CD4-positive, alpha-beta memory T cell (primary cell): Measurements from ENCODE around the gene SPATA12. TPM values are rescaled to one million over a fixed set of nuclear protein-coding genes. Genes with fewer than 3 reads are reported as not detected.

Experiments
- CTCF ChIA-PET: fragments of 350-600 bp; sonication (Branson Sonifier 250); formaldehyde crosslinking; loops from one replicate; lab custom pipeline; 2021; ENCODE audit warnings: inconsistent platforms; ENCODE audit not compliant: partially characterized antibody; lab: Charles Lee
- POLR2A ChIA-PET: fragments of 350-600 bp; sonication (Branson Sonifier 250); formaldehyde crosslinking; loops from one replicate; lab custom pipeline; 2021; ENCODE audit not compliant: partially characterized antibody; lab: Charles Lee
- DNase-seq, 5 donors: peaks; one replicate each; pipeline versions ENCODE4 v3.0.0 to v3.0.0-alpha.2; 2020 to 2022; ENCODE audit warnings: mixed read lengths in 1 of 5
- H3K27ac ChIP-seq: one replicate; pipeline ENCODE4 v1.7.0; 2013; ENCODE audit warnings: low read depth, low read length
- H3K27me3 ChIP-seq: 2 replicates; pipeline ENCODE4 v1.7.0; 2013; ENCODE audit warnings: mild to moderate bottlenecking, low read length, moderate library complexity; ENCODE audit not compliant: insufficient read depth
- H3K36me3 ChIP-seq: 2 replicates; pipeline ENCODE4 v1.7.0; 2013; ENCODE audit warnings: mild to moderate bottlenecking, low read length, moderate library complexity; ENCODE audit not compliant: insufficient read depth
- H3K4me1 ChIP-seq: 2 replicates; pipeline ENCODE4 v1.7.0; 2013; ENCODE audit warnings: mild to moderate bottlenecking, low read length, moderate library complexity; ENCODE audit not compliant: insufficient read depth
- H3K4me3 ChIP-seq, 2 donors: one replicate each; pipeline ENCODE4 v1.7.0; 2013; ENCODE audit warnings: low read length in 2 of 2, mild to moderate bottlenecking in 1 of 2
- H3K9me3 ChIP-seq, 2 donors: one replicate each; pipeline ENCODE4 v1.7.0; 2013; ENCODE audit warnings: low read length in 2 of 2, control low read depth in 1 of 2; ENCODE audit not compliant: control insufficient read depth in 1 of 2
- H3K27ac Mint-ChIP-seq, 7 donors: one replicate each; pipeline ENCODE4 v1.8.0; 2020 to 2021; ENCODE audit warnings: mixed read lengths in 7 of 7, mild to moderate bottlenecking in 6 of 7, inconsistent platforms in 3 of 7, moderate library complexity in 3 of 7
- H3K27me3 Mint-ChIP-seq, 2 donors: one replicate each; pipeline ENCODE4 v1.8.0; 2020 to 2021; ENCODE audit warnings: mixed read lengths in 2 of 2
- H3K36me3 Mint-ChIP-seq, 2 donors: one replicate each; pipeline ENCODE4 v1.8.0; 2020 to 2021; ENCODE audit warnings: mixed read lengths in 2 of 2, inconsistent platforms in 1 of 2, mild to moderate bottlenecking in 1 of 2
- H3K4me1 Mint-ChIP-seq, 4 donors: one replicate each; pipeline ENCODE4 v1.8.0; 2020 to 2021; ENCODE audit warnings: mixed read lengths in 4 of 4, mild to moderate bottlenecking in 1 of 4
- H3K4me3 Mint-ChIP-seq, 8 donors: one replicate each; pipeline ENCODE4 v1.8.0; 2020 to 2021; ENCODE audit warnings: mixed read lengths in 8 of 8, mild to moderate bottlenecking in 7 of 8, moderate library complexity in 6 of 8, inconsistent platforms in 3 of 8
- H3K9me3 Mint-ChIP-seq, 8 donors: one replicate each; pipeline ENCODE4 v1.8.0; 2020 to 2021; ENCODE audit warnings: mixed read lengths in 8 of 8, mild to moderate bottlenecking in 5 of 8, inconsistent platforms in 3 of 8, moderate library complexity in 1 of 8
- intact Hi-C: fragments of 100-400 bp; cut with micrococcal nuclease; formaldehyde crosslinking; loops from one replicate; pipeline ENCODE4 v1.15.1; 2023
- polyA plus RNA-seq, 2 donors: library from polyadenylated mRNA; unstranded; fragments of 300-500 nt; fragmentation: Illumina TruSeq; gene quantifications; one replicate each; pipeline ENCODE4 v1.2.3, GENCODE V29; 2021
- total RNA-seq, 2 experiments: library from RNA; stranded (reverse); gene quantifications; one replicate each; pipeline ENCODE4 v1.2.3, GENCODE V29; 2021

Gene SPATA12
- total and polyA plus RNA-seq, 4 experiments from 2014 or later: not detected

GRCh38 chr3:57052662-57053061 is 7.8 kb upstream of the SPATA12 start:
- POLR2A ChIA-PET: no interaction called here
- Mint-ChIP-seq H3K27me3 (peaks cover 9 to 26% of the 10 kb centered on the region in 2 donors), H3K9me3 (no peaks in the 10 kb centered on the region), H3K4me3 (no peak overlapping the region), H3K4me1 (no peaks in the 10 kb centered on the region), H3K27ac (no peak overlapping the region), H3K36me3 (no peaks in the 10 kb centered on the region)
- Histone ChIP-seq H3K4me1 (no peaks in the 10 kb centered on the region), H3K27me3 (no peaks in the 10 kb centered on the region), H3K9me3 (no peaks in the 10 kb centered on the region), H3K4me3 (no peak overlapping the region), H3K27ac (no peak overlapping the region), H3K36me3 (no peaks in the 10 kb centered on the region)
- CTCF ChIA-PET: no interaction called here
- intact Hi-C loops: no loop called here
- no peak for DNase-seq

- H3K27ac Mint-ChIP-seq: no peak overlapping the region
- POLR2A ChIA-PET: no interaction called here
- no peak overlapping the region for H3K27ac ChIP-seq
These were observed 7.3 kb upstream of the SPATA12 start for GRCh38 chr3:57053122-57053521.

GRCh38 chr3:57057351-57057750 is 3.1 kb upstream of the SPATA12 start:
- POLR2A ChIA-PET: no interaction called here
- no peak overlapping the region for H3K27ac Mint-ChIP-seq
- Histone ChIP-seq H3K27me3 (no peaks in the 10 kb centered on the region), H3K9me3 (no peaks in the 10 kb centered on the region), H3K4me3 (no peak overlapping the region), H3K36me3 (no peaks in the 10 kb centered on the region), H3K27ac (no peak overlapping the region), H3K4me1 (no peaks in the 10 kb centered on the region)
- no peaks in the 10 kb centered on the region for H3K36me3 Mint-ChIP-seq
- peaks cover 6 to 24% of the 10 kb centered on the region in 2 donors for H3K27me3 Mint-ChIP-seq
- CTCF ChIA-PET: no interaction called here
- H3K4me3 Mint-ChIP-seq: no peak overlapping the region
- no peak for DNase-seq
- H3K4me1 Mint-ChIP-seq: no peaks in the 10 kb centered on the region
- intact Hi-C loops: no loop called here
- no peaks in the 10 kb centered on the region for H3K9me3 Mint-ChIP-seq

More at GRCh38 chr3:57053122-57053521, 7.3 kb upstream of the SPATA12 start:
- H3K9me3 ChIP-seq: no peaks in the 10 kb centered on the region
- H3K27me3 ChIP-seq: no peaks in the 10 kb centered on the region
- Mint-ChIP-seq H3K4me1 (no peaks in the 10 kb centered on the region), H3K27me3 (peaks cover 9 to 23% of the 10 kb centered on the region in 2 donors), H3K9me3 (no peaks in the 10 kb centered on the region), H3K4me3 (no peak overlapping the region), H3K36me3 (no peaks in the 10 kb centered on the region)
- no peak overlapping the region for H3K4me3 ChIP-seq
- H3K36me3 ChIP-seq: no peaks in the 10 kb centered on the region
- no peaks in the 10 kb centered on the region for H3K4me1 ChIP-seq
- intact Hi-C loops: no loop called here
- no peak for DNase-seq
- CTCF ChIA-PET: no interaction called here

GRCh38 chr3:57059411-57059810 is 1.1 kb upstream of the SPATA12 start:
- Histone ChIP-seq H3K4me3 (no peak overlapping the region), H3K4me1 (no peaks in the 10 kb centered on the region), H3K27ac (no peak overlapping the region), H3K9me3 (no peaks in the 10 kb centered on the region), H3K36me3 (no peaks in the 10 kb centered on the region), H3K27me3 (no peaks in the 10 kb centered on the region)
- Mint-ChIP-seq H3K4me1 (no peaks in the 10 kb centered on the region), H3K36me3 (no peaks in the 10 kb centered on the region), H3K9me3 (no peaks in the 10 kb centered on the region), H3K27me3 (peaks cover 3 to 21% of the 10 kb centered on the region in 2 donors), H3K27ac (no peak overlapping the region), H3K4me3 (no peak overlapping the region)
- intact Hi-C loops: no loop called here
- ChIA-PET POLR2A (no interaction called here), CTCF (no interaction called here)
- no peak for DNase-seq

- H3K36me3 ChIP-seq: no peaks in the 10 kb centered on the region
- no peaks in the 10 kb centered on the region for H3K36me3 Mint-ChIP-seq
- intact Hi-C loops: no loop called here
- no peaks in the 10 kb centered on the region for H3K9me3 Mint-ChIP-seq
- H3K27ac ChIP-seq: no peak overlapping the region
- no peak overlapping the region for H3K4me3 Mint-ChIP-seq
- no peaks in the 10 kb centered on the region for H3K27me3 ChIP-seq
- no peaks in the 10 kb centered on the region for H3K9me3 ChIP-seq
- no peaks in the 10 kb centered on the region for H3K4me1 Mint-ChIP-seq
- no peak overlapping the region for H3K4me3 ChIP-seq
- H3K4me1 ChIP-seq: no peaks in the 10 kb centered on the region
- DNase-seq: no peak
- CTCF ChIA-PET: no interaction called here
- POLR2A ChIA-PET: no interaction called here
- no peak overlapping the region for H3K27ac Mint-ChIP-seq
- H3K27me3 Mint-ChIP-seq: peaks cover 3 to 14% of the 10 kb centered on the region in 2 donors
These were observed 1.1 kb downstream of the SPATA12 start for GRCh38 chr3:57061556-57061955.

- Histone ChIP-seq H3K4me1 (no peaks in the 10 kb centered on the region), H3K4me3 (no peak overlapping the region), H3K27ac (no peak overlapping the region), H3K27me3 (no peaks in the 10 kb centered on the region), H3K9me3 (no peaks in the 10 kb centered on the region), H3K36me3 (no peaks in the 10 kb centered on the region)
- Mint-ChIP-seq H3K27me3 (peaks cover 3 to 11% of the 10 kb centered on the region in 2 donors), H3K36me3 (no peaks in the 10 kb centered on the region), H3K27ac (no peak overlapping the region), H3K4me1 (no peaks in the 10 kb centered on the region), H3K4me3 (no peak overlapping the region), H3K9me3 (no peaks in the 10 kb centered on the region)
- ChIA-PET CTCF (interaction anchor here (1.3 kb wide), 1 partner anchor 13 kb away, joined by 3 read pairs; no protein-coding TSS in a partner anchor), POLR2A (no interaction called here)
- intact Hi-C loops: no loop called here
- no peak for DNase-seq
These were observed 1.7 kb downstream of the SPATA12 start for GRCh38 chr3:57062101-57062631.

- ChIA-PET CTCF (interaction anchor here (1.3 kb wide), 1 partner anchor 12 kb away, joined by 3 read pairs; no protein-coding TSS in a partner anchor), POLR2A (no interaction called here)
- Mint-ChIP-seq H3K4me1 (no peaks in the 10 kb centered on the region), H3K27ac (no peak overlapping the region), H3K9me3 (no peaks in the 10 kb centered on the region), H3K36me3 (no peaks in the 10 kb centered on the region), H3K4me3 (no peak overlapping the region), H3K27me3 (peaks cover 3 to 7% of the 10 kb centered on the region in 2 donors)
- no peak for DNase-seq
- intact Hi-C loops: no loop called here
- no peaks in the 10 kb centered on the region for H3K36me3 ChIP-seq
- H3K27me3 ChIP-seq: no peaks in the 10 kb centered on the region
- no peaks in the 10 kb centered on the region for H3K4me1 ChIP-seq
- H3K4me3 ChIP-seq: no peak overlapping the region
- H3K27ac ChIP-seq: no peak overlapping the region
- no peaks in the 10 kb centered on the region for H3K9me3 ChIP-seq
These were observed 2.6 kb downstream of the SPATA12 start for GRCh38 chr3:57063032-57063431.
